ENCODE measurements around the gene ST3GAL3. TPM values are rescaled to one million over a fixed set of nuclear protein-coding genes. Genes with fewer than 3 reads are reported as not detected.
A peak's percentile ranks its signal among the peaks of the same experiment; 100 is the strongest.

Gene ST3GAL3
- total and polyA plus RNA-seq, 11 donors, result 14.4 to 31.7 (median 26.3) TPM

DNA sequence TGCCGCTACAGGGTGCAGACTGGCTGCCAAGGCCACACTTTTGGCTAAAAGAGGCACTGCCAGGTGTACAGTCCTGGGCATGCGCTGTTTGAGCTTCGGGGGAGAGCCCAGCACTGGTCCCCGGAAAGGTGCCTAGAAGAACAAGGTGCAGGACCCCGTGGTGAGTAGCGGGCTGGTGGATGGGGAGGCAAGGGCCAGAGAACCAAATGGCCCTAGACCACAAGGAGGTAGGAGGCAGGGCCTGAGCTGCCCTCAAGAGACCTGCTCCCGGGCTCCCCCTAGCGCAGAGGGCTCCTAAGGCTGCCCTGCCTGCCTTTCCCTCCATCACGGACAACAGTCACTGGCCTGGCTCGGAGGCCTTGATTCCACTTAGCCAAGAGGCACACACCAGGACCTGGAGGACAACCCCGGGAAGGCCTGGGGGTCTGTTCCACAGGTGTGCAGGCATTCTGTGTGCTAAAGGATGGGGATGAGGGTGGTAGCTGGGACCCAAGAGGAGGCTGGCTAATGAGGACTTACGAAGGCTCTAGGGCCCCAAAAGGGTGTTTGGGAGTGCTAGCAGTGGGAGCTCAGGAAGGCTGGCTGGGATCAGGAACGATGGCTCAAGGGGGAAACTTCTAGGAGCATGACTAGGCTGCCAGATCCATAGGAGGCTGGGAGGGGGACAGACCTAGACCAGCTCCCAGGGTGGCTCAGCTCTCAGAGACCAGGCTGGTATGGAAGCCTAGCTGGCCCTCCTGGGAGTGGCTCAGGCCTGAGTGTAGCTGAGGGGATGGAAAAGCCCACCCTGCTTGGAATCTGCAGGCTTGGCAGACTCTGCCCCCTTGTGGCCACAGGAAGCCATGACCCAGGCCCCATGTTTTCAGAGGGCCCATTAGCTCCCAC lies 227.0 kb downstream of the ST3GAL3 start:
- TF ChIP-seq, protein P1, sequence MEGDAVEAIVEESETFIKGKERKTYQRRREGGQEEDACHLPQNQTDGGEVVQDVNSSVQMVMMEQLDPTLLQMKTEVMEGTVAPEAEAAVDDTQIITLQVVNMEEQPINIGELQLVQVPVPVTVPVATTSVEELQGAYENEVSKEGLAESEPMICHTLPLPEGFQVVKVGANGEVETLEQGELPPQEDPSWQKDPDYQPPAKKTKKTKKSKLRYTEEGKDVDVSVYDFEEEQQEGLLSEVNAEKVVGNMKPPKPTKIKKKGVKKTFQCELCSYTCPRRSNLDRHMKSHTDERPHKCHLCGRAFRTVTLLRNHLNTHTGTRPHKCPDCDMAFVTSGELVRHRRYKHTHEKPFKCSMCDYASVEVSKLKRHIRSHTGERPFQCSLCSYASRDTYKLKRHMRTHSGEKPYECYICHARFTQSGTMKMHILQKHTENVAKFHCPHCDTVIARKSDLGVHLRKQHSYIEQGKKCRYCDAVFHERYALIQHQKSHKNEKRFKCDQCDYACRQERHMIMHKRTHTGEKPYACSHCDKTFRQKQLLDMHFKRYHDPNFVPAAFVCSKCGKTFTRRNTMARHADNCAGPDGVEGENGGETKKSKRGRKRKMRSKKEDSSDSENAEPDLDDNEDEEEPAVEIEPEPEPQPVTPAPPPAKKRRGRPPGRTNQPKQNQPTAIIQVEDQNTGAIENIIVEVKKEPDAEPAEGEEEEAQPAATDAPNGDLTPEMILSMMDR (IDR thresholded peaks at IDR 0.05), result peak; percentile 77 to 88 (median 80)
- no peak for TF ChIP-seq POLR2A (IDR thresholded peaks at IDR 0.05)
- peak overlapping the region in 6 of 12 donors; percentile 33 to 46 (median 41) for H3K4me3 ChIP-seq
- ATAC-seq (peak in 3 of 4 donors; percentile 51 to 73 (median 66)), DNase-seq (peak; percentile 52 to 82 (median 60))
- H3K36me3 ChIP-seq, result peaks cover 0 to 7% (median 0%) of the 10 kb centered on the region in 9 donors
- 33 to 41% (median 36%) methylated on average over 4 to 13 of the region's 13 CpGs for WGBS, 4 donors
- no peaks in the 10 kb centered on the region for H3K9me3 ChIP-seq
- H3K27ac ChIP-seq, result no peak overlapping the region
- intact Hi-C loops (cut with DNase I), result loop anchor here in 9 of 10 donors (1.0 to 10.0 kb wide), 6 partner anchors 97 to 410 kb away; no protein-coding TSS in a partner anchor
- H3K27me3 ChIP-seq, result peaks cover 3 to 23% (median 9%) of the 10 kb centered on the region in 9 donors
- peaks cover 3 to 32% (median 19%) of the 10 kb centered on the region in 12 donors for H3K4me1 ChIP-seq

DNA sequence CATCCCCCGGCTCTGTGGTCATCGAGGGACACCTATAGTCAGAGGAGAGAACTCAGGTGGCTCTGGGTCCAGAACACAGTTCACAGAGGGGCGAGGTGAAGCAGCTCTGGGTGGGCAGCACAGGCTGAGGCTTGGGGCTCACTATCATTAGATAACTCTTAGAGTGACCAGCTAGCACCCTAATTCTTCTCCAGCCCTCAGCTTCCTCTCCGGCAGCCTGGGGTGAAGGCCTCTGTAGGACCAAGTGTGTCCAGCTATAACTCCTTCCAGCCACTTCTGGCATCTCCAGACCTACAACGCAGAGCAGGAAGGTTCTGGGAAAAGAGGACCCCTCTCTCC lies 227.6 kb downstream of the ST3GAL3 start:
- Histone ChIP-seq H3K27me3 (peaks cover 3 to 23% (median 9%) of the 10 kb centered on the region in 9 donors), H3K27ac (no peak overlapping the region), H3K4me3 (no peak overlapping the region), H3K36me3 (peaks cover 0 to 6% (median 0%) of the 10 kb centered on the region in 9 donors), H3K4me1 (peaks cover 3 to 32% (median 19%) of the 10 kb centered on the region in 12 donors), H3K9me3 (no peaks in the 10 kb centered on the region)
- intact Hi-C loops (cut with DNase I), result loop anchor here in 9 of 10 donors (1.0 to 10.0 kb wide), 7 partner anchors 98 to 410 kb away; partner anchors contain the start of gene PTPRF (in 1 of the 9)
- ATAC-seq (peak in 1 of 4 donors; percentile 53), DNase-seq (no peak)
- WGBS, 4 donors, result 46 to 63% (median 48%) methylated on average over 4 to 5 of the region's 5 CpGs
- no peak for TF ChIP-seq POLR2A (IDR thresholded peaks at IDR 0.05)
- TF ChIP-seq, protein P1 (IDR thresholded peaks at IDR 0.05), result peak in 1 of 12 donors; percentile 3

DNA sequence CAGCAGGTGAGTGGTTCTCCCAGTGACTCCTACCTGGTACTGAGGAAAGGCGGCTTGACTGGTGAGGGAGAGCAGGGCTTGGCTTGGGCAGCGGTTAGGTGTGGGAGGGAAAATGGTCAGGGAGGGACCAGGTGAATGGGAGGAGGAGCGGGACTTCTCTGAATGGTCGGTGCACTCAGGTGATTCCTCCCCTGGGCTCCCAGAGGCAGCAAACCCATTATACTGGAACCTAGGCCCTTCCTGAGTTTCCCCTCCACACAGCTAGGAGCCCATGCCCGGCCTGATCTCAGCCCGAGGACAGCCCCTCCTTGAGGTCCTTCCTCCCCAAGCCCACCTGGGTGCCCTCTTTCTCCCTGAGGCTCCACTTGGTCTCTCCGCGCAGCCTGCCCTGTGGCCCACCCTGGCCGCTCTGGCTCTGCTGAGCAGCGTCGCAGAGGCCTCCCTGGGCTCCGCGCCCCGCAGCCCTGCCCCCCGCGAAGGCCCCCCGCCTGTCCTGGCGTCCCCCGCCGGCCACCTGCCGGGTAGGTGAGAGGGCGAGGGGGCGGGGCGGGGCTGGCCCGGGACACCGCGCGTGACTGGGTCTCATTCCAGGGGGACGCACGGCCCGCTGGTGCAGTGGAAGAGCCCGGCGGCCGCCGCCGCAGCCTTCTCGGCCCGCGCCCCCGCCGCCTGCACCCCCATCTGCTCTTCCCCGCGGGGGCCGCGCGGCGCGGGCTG lies 228.5 kb downstream of the ST3GAL3 start:
- no peaks in the 10 kb centered on the region for H3K9me3 ChIP-seq

More for the DNA sequence above, 228.5 kb downstream of the ST3GAL3 start:
- peaks cover 3 to 23% (median 9%) of the 10 kb centered on the region in 9 donors for H3K27me3 ChIP-seq
- peak overlapping the region in 1 of 12 donors; percentile 11 for H3K27ac ChIP-seq
- intact Hi-C loops (cut with DNase I), result loop anchor here in 7 of 10 donors (1.0 to 10.0 kb wide), 6 partner anchors 109 to 411 kb away; partner anchors contain the start of gene PTPRF (in 1 of the 7)
- no peak for TF ChIP-seq POLR2A (IDR thresholded peaks at IDR 0.05)
- TF ChIP-seq, protein P1 (IDR thresholded peaks at IDR 0.05), result no peak
- peaks cover 3 to 32% (median 19%) of the 10 kb centered on the region in 12 donors for H3K4me1 ChIP-seq
- no peak for ATAC-seq
- 10 to 23% (median 16%) methylated on average over 20 to 48 of the region's 48 CpGs for WGBS, 4 donors
- no peak for DNase-seq
- H3K4me3 ChIP-seq, result peak overlapping the region in 10 of 12 donors; percentile 29 to 57 (median 50)
- no peaks in the 10 kb centered on the region for H3K36me3 ChIP-seq
